RWPE1 (cell line): ENCODE results near the gene SHISA9.

Source experiments
- CTCF ChIA-PET: fragments of 350-600 bp; sonication (Branson Sonifier 250); formaldehyde crosslinking; extraction: SDS; loops from one replicate; lab custom pipeline; 2021; lab: Yijun Ruan, JAX
- POLR2A ChIA-PET: fragments of 400-600 bp; formaldehyde crosslinking; extraction: SDS; loops from one replicate; lab custom pipeline; 2020; ENCODE audit warnings: antibody characterized with exemption; ENCODE audit not compliant: low non-redundant PET; lab: Yijun Ruan, JAX
- DNase-seq: peaks from one replicate; pipeline ENCODE4 v3.0.0; 2012; ENCODE audit warnings: low spot score
- H3K27ac ChIP-seq: fragments of 450-650 bp; 2 replicates; pipeline ENCODE4 v1.5.1; 2017
- TF ChIP-seq, protein P1 (sequence below): fragments of 450-650 bp; conservative IDR thresholded peaks from 2 replicates; pipeline ENCODE4 v1.5.1; 2017; ENCODE audit warnings: low read depth, mild to moderate bottlenecking

Gene SHISA9

DNA sequence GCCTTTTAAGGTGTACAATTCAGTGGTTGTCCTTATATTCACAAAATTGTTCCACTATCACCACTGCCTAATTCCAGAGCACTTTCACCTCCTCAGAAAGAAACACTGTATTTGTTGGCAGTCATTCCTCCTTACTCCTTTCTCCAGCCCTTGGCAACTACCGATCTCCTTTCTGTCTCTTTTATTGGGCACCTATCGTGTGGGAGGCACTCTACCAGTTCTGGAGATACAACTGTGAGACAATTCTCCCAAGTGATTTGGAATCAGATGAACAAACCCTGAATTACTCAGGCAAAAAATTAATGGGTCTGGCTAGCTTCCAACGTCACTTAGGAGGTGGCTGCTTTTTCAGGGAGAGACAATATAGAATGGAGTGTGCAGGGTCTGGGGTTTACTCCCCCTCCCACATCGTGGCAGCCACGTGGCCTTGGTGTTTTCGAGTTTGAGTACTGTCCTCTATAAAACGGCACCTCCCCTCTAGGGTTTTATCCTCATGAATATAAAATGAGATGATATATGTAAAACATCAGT, 63.9 kb downstream of the SHISA9 start:
- CTCF ChIA-PET = no interaction called here
- H3K27ac ChIP-seq = no peak overlapping the region
- DNase-seq = no peak
- TF ChIP-seq, protein P1, sequence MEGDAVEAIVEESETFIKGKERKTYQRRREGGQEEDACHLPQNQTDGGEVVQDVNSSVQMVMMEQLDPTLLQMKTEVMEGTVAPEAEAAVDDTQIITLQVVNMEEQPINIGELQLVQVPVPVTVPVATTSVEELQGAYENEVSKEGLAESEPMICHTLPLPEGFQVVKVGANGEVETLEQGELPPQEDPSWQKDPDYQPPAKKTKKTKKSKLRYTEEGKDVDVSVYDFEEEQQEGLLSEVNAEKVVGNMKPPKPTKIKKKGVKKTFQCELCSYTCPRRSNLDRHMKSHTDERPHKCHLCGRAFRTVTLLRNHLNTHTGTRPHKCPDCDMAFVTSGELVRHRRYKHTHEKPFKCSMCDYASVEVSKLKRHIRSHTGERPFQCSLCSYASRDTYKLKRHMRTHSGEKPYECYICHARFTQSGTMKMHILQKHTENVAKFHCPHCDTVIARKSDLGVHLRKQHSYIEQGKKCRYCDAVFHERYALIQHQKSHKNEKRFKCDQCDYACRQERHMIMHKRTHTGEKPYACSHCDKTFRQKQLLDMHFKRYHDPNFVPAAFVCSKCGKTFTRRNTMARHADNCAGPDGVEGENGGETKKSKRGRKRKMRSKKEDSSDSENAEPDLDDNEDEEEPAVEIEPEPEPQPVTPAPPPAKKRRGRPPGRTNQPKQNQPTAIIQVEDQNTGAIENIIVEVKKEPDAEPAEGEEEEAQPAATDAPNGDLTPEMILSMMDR = no peak
- POLR2A ChIA-PET = no interaction called here

DNA sequence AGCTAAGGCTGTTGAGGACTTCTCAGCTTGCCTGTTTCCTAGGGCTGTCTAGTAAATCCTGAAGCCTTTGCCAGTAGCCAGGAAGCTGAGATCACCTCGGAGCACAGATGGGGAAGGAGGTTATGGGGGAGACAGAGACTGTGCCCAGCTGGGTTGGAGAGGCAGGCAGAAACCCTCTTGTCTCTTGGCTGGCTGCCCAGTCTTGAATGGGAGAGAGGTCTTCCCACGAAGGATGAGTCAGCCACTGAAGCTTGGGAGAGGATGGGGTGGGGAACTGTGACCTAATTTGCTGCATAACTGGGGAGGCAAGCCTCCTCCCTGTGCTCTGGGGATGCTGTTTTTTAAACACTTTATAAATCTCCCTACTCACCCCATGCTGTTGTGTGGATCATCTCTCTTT, 69.8 kb downstream of the SHISA9 start:
- TF ChIP-seq, protein P1 = no peak
- CTCF ChIA-PET = no interaction called here
- peak overlapping the region; percentile 68 for H3K27ac ChIP-seq
- POLR2A ChIA-PET = no interaction called here
- DNase-seq = peak; percentile 28

GRCh38 chr16:12972246-12972645, 70.8 kb downstream of the SHISA9 start:
- no peak overlapping the region for H3K27ac ChIP-seq
- ChIA-PET CTCF (no interaction called here), POLR2A (no interaction called here)
- DNase-seq = no peak
- TF ChIP-seq, protein P1 = no peak

GRCh38 chr16:12975766-12976165, 74.4 kb downstream of the SHISA9 start:
- H3K27ac ChIP-seq = no peak overlapping the region
- CTCF ChIA-PET = interaction anchor here (0.6 kb wide), 1 partner anchor 15 kb away, joined by 3 read pairs; no protein-coding TSS in a partner anchor
- POLR2A ChIA-PET = no interaction called here
- TF ChIP-seq, protein P1 = no peak
- DNase-seq = no peak

- ChIA-PET POLR2A (no interaction called here), CTCF (no interaction called here)
- TF ChIP-seq, protein P1 = no peak
Observed at GRCh38 chr16:12976496-12976895, 75.1 kb downstream of the SHISA9 start.

GRCh38 chr16:12976936-12977335, 75.5 kb downstream of the SHISA9 start:
- TF ChIP-seq, protein P1 = no peak
- ChIA-PET POLR2A (no interaction called here), CTCF (no interaction called here)
- DNase-seq = no peak
- peak overlapping the region; percentile 20; the same call in 1 of the 2 replicates for H3K27ac ChIP-seq

More at GRCh38 chr16:12976496-12976895, 75.1 kb downstream of the SHISA9 start:
- peak overlapping the region; percentile 20; the same call in 1 of the 2 replicates for H3K27ac ChIP-seq
- no peak for DNase-seq

DNA sequence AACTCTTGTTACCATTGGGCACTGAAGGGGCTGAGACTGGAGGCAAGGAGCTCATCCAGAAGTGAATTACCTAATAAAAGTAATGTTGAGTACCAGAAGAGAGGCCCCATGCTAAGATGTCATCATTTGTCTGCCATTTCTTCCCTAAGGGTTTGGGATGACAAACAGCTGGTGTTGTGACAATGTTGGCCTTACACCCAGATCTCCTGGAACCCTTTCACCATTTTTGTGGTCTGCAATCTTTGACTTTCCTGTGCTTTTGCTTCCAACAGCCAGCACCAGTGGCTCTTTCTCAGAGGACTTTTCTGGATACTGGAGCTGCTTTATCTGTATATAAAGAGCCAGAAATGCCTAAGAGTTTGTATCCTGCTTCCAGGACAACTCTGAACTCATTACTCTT, 84.1 kb downstream of the SHISA9 start:
- ChIA-PET CTCF (no interaction called here), POLR2A (no interaction called here)
- no peak for DNase-seq
- H3K27ac ChIP-seq = no peak overlapping the region
- TF ChIP-seq, protein P1 = no peak
